A549 (cell line): Measurements from ENCODE around the gene DISC1.

Experiments
- CEBPB ChIP-seq, 2 experiments: fragments of >200 bp in 1 of 2; sonication (Bioruptor Twin) in 1 of 2; formaldehyde crosslinking in 1 of 2; IDR thresholded peaks; 2 replicates each; pipeline ENCODE4 v1.6.1; 2012 to 2016
- CTCF ChIP-seq: fragments of >200 bp; sonication (Bioruptor Twin); formaldehyde crosslinking; IDR thresholded peaks from 3 replicates; pipeline ENCODE4 v1.5.1; 2016
- EP300 ChIP-seq, 2 experiments: fragments of >200 bp; sonication (Bioruptor Twin); formaldehyde crosslinking; IDR thresholded peaks; 2 replicates in 1 of 2; 3 replicates in 1 of 2; pipeline ENCODE4 v1.6.1; 2016 to 2017
- FOXS1 ChIP-seq: fragments of 250-450 bp; sonication (Bioruptor Pico); IDR thresholded peaks from 2 replicates; pipeline ENCODE4 v1.5.0; 2020; ENCODE audit warnings: mild to moderate bottlenecking, moderate library complexity
- JUN ChIP-seq, 2 experiments: fragments of >200 bp; sonication (Bioruptor Twin); formaldehyde crosslinking; IDR thresholded peaks; 2 replicates in 1 of 2; 3 replicates in 1 of 2; pipeline ENCODE4 v1.6.1; 2016 to 2017
- SMC3 ChIP-seq: fragments of >200 bp; sonication (Bioruptor Twin); formaldehyde crosslinking; IDR thresholded peaks from 3 replicates; pipeline ENCODE4 v1.6.1; 2018; ENCODE audit warnings: inconsistent platforms
- TF ChIP-seq, protein P1 (sequence below): IDR thresholded peaks from 2 replicates; pipeline ENCODE4 v1.6.1; 2012
- TF ChIP-seq, protein P2 (sequence below): fragments of 200-600 bp; sonication (generic); IDR thresholded peaks from 2 replicates; pipeline ENCODE4 v1.6.1; 2016; ENCODE audit warnings: antibody characterized with exemption, mild to moderate bottlenecking, moderate library complexity

GRCh38 chr1:231938211-231938610 is 311.6 kb downstream of the DISC1 start:
- TF ChIP-seq CTCF (no peak), CEBPB (IDR thresholded peaks at IDR 0.05) (no peak), EP300 (IDR thresholded peaks at IDR 0.05) (no peak), SMC3 (no peak), JUN (IDR thresholded peaks at IDR 0.05) (no peak), FOXS1 (CRISPR knock-in tag) (no peak)
- TF ChIP-seq, protein P1, sequence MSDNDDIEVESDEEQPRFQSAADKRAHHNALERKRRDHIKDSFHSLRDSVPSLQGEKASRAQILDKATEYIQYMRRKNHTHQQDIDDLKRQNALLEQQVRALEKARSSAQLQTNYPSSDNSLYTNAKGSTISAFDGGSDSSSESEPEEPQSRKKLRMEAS, result no peak
- TF ChIP-seq, protein P2, sequence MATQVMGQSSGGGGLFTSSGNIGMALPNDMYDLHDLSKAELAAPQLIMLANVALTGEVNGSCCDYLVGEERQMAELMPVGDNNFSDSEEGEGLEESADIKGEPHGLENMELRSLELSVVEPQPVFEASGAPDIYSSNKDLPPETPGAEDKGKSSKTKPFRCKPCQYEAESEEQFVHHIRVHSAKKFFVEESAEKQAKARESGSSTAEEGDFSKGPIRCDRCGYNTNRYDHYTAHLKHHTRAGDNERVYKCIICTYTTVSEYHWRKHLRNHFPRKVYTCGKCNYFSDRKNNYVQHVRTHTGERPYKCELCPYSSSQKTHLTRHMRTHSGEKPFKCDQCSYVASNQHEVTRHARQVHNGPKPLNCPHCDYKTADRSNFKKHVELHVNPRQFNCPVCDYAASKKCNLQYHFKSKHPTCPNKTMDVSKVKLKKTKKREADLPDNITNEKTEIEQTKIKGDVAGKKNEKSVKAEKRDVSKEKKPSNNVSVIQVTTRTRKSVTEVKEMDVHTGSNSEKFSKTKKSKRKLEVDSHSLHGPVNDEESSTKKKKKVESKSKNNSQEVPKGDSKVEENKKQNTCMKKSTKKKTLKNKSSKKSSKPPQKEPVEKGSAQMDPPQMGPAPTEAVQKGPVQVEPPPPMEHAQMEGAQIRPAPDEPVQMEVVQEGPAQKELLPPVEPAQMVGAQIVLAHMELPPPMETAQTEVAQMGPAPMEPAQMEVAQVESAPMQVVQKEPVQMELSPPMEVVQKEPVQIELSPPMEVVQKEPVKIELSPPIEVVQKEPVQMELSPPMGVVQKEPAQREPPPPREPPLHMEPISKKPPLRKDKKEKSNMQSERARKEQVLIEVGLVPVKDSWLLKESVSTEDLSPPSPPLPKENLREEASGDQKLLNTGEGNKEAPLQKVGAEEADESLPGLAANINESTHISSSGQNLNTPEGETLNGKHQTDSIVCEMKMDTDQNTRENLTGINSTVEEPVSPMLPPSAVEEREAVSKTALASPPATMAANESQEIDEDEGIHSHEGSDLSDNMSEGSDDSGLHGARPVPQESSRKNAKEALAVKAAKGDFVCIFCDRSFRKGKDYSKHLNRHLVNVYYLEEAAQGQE, result no peak
